H1 (cell line): Measurements from ENCODE around the gene EPB41L1. TPM values are rescaled to one million over a fixed set of nuclear protein-coding genes. Genes with fewer than 3 reads are reported as not detected.

ENCODE experiments used
- CTCF ChIA-PET: fragments of 300-600 bp; sonication (Branson Sonifier 250); formaldehyde crosslinking; loops from one replicate; lab custom pipeline; 2021; ENCODE audit not compliant: partially characterized antibody; lab: Charles Lee
- POLR2A ChIA-PET: fragments of 300-600 bp; sonication (Branson Sonifier 250); formaldehyde crosslinking; loops from one replicate; lab custom pipeline; 2021; ENCODE audit warnings: inconsistent platforms; ENCODE audit not compliant: partially characterized antibody; lab: Charles Lee
- DNase-seq, 2 experiments: peaks; one replicate each; pipeline versions ENCODE4 v3.0.0 to v3.0.0-alpha.2; 2010 to 2022; ENCODE audit warnings: low spot score in 2 of 2, low read depth in 1 of 2, mixed read lengths in 1 of 2
- FAIRE-seq: peaks from 2 replicates; lab custom pipeline; 2011; peaks lifted over from hg19 to GRCh38; lab: Jason Lieb, UNC
- H2AFZ ChIP-seq: 2 replicates; pipeline ENCODE4 v1.8.1; 2012; ENCODE audit warnings: low read length, inconsistent platforms
- H2AK5ac ChIP-seq: 2 replicates; pipeline ENCODE4 v1.6.1; 2013; ENCODE audit warnings: low read depth, low read length
- H2BK120ac ChIP-seq: replicated peaks from 2 replicates; pipeline ENCODE3; 2013; ENCODE audit warnings: low read depth, low read length, inconsistent platforms
- H2BK12ac ChIP-seq: 2 replicates; pipeline ENCODE4 v1.6.1; 2013; ENCODE audit warnings: low read depth, low read length
- H2BK15ac ChIP-seq: 2 replicates; pipeline ENCODE4 v1.6.1; 2013; ENCODE audit warnings: low read length
- H2BK20ac ChIP-seq: 2 replicates; pipeline ENCODE4 v1.6.1; 2013; ENCODE audit warnings: low read length
- H2BK5ac ChIP-seq: 2 replicates; pipeline ENCODE4 v1.6.1; 2013; ENCODE audit warnings: low read depth, low read length
- H3K14ac ChIP-seq: 2 replicates; pipeline ENCODE4 v1.6.1; 2013; ENCODE audit warnings: inconsistent platforms; ENCODE audit not compliant: insufficient read length
- H3K18ac ChIP-seq: 2 replicates; pipeline ENCODE4 v1.6.1; 2013; ENCODE audit warnings: low read length; ENCODE audit errors: extremely low read depth
- H3K23ac ChIP-seq: 2 replicates; pipeline ENCODE4 v1.6.1; 2013; ENCODE audit warnings: inconsistent platforms; ENCODE audit not compliant: insufficient read length
- H3K23me2 ChIP-seq: 2 replicates; pipeline ENCODE4 v1.6.1; 2013; ENCODE audit warnings: low read depth, low read length
- H3K27ac ChIP-seq: 2 replicates; pipeline ENCODE4 v1.6.1; 2011; ENCODE audit warnings: low read depth, low read length, inconsistent platforms
- H3K27me3 ChIP-seq, 4 experiments: replicated peaks in 1 of 4; 1 replicate in 1 of 4; 2 replicates in 3 of 4; pipeline versions ENCODE4 v1.6.1 to v1.8.1; 2011 to 2013; ENCODE audit warnings: low read length in 3 of 4, mild to moderate bottlenecking in 3 of 4, inconsistent platforms in 2 of 4, mixed read lengths in 2 of 4, moderate library complexity in 1 of 4; ENCODE audit not compliant: control insufficient read depth in 3 of 4, insufficient read depth in 3 of 4; ENCODE audit errors: extremely low read depth in 1 of 4
- H3K36me3 ChIP-seq, 4 experiments: 2 replicates each; pipeline versions ENCODE4 v1.6.1 to v1.8.1; 2011 to 2013; ENCODE audit warnings: mild to moderate bottlenecking in 4 of 4, low read length in 3 of 4, moderate library complexity in 2 of 4, control low read depth in 1 of 4, inconsistent platforms in 1 of 4; ENCODE audit not compliant: insufficient read depth in 4 of 4, control insufficient read depth in 2 of 4
- H3K4ac ChIP-seq: replicated peaks from 2 replicates; pipeline ENCODE3; 2013; ENCODE audit warnings: low read length, low read depth, mixed read lengths, inconsistent platforms; ENCODE audit not compliant: insufficient read length
- H3K4me1 ChIP-seq, 4 experiments: replicated peaks in 1 of 4; 1 replicate in 1 of 4; 2 replicates in 3 of 4; pipeline versions ENCODE4 v1.6.1 to v1.8.1; 2011 to 2013; ENCODE audit warnings: low read length in 3 of 4, inconsistent platforms in 2 of 4, mixed read lengths in 1 of 4; ENCODE audit not compliant: insufficient read depth in 4 of 4, control insufficient read depth in 3 of 4
- H3K4me2 ChIP-seq, 2 experiments: 2 replicates each; pipeline versions ENCODE4 v1.6.1 to v1.8.1; 2011 to 2013; ENCODE audit warnings: low read depth in 2 of 2, low read length in 2 of 2, control low read depth in 1 of 2, inconsistent platforms in 1 of 2, mild to moderate bottlenecking in 1 of 2; ENCODE audit not compliant: insufficient read depth in 1 of 2
- H3K4me3 ChIP-seq, 4 experiments: fragments of 200-600, 300-600 bp in 1 of 4; sonication (generic), shearing (Covaris generic), sonication (Bioruptor Twin) in 1 of 4; 2 replicates each; pipeline versions ENCODE4 v1.5.1 to v1.8.1; 2011 to 2016; ENCODE audit warnings: low read length in 4 of 4, low read depth in 3 of 4, control low read depth in 2 of 4, inconsistent platforms in 2 of 4, mild to moderate bottlenecking in 2 of 4, mixed read lengths in 1 of 4, moderate library complexity in 1 of 4; ENCODE audit not compliant: insufficient read depth in 2 of 4; ENCODE audit errors: extremely low read depth in 1 of 4
- H3K56ac ChIP-seq: replicated peaks from 2 replicates; pipeline ENCODE3; 2013; ENCODE audit warnings: low read depth, mild to moderate bottlenecking, mixed read lengths, low read length, inconsistent platforms; ENCODE audit not compliant: insufficient read length
- H3K79me1 ChIP-seq: 2 replicates; pipeline ENCODE4 v1.6.1; 2013; ENCODE audit warnings: low read depth, low read length, control low read depth
- H3K79me2 ChIP-seq, 2 experiments: 2 replicates each; pipeline versions ENCODE4 v1.6.1 to v1.8.1; 2012 to 2013; ENCODE audit warnings: low read length in 2 of 2, mild to moderate bottlenecking in 2 of 2, inconsistent platforms in 1 of 2; ENCODE audit not compliant: insufficient read depth in 2 of 2, control insufficient read depth in 1 of 2
- H3K9ac ChIP-seq, 4 experiments: replicated peaks in 1 of 4; 1 replicate in 1 of 4; 2 replicates in 3 of 4; pipeline versions ENCODE4 v1.6.1 to v1.8.1; 2011 to 2013; ENCODE audit warnings: low read depth in 3 of 4, low read length in 3 of 4, control low read depth in 2 of 4, mild to moderate bottlenecking in 2 of 4, moderate library complexity in 2 of 4, inconsistent platforms in 1 of 4; ENCODE audit errors: extremely low read depth in 1 of 4
- H3K9me3 ChIP-seq, 2 experiments: 2 replicates each; pipeline versions ENCODE4 v1.6.1 to v1.8.1; 2012 to 2013; ENCODE audit warnings: mild to moderate bottlenecking in 2 of 2, moderate library complexity in 2 of 2, control low read depth in 1 of 2, inconsistent platforms in 1 of 2, low read depth in 1 of 2, low read length in 1 of 2, mixed read lengths in 1 of 2; ENCODE audit not compliant: insufficient read depth in 2 of 2
- H4K20me1 ChIP-seq, 2 experiments: replicated peaks in 1 of 2; 2 replicates each; pipeline versions ENCODE3 to v1.8.1; 2011 to 2013; ENCODE audit warnings: inconsistent platforms in 2 of 2, low read length in 2 of 2, mild to moderate bottlenecking in 1 of 2; ENCODE audit not compliant: insufficient read depth in 2 of 2, control insufficient read depth in 1 of 2
- H4K5ac ChIP-seq: 2 replicates; pipeline ENCODE4 v1.6.1; 2013; ENCODE audit warnings: low read length, low read depth, mixed read lengths, inconsistent platforms; ENCODE audit not compliant: insufficient read length
- H4K8ac ChIP-seq: 2 replicates; pipeline ENCODE4 v1.8.0; 2013; ENCODE audit warnings: mild to moderate bottlenecking, moderate library complexity, low read length, inconsistent platforms; ENCODE audit not compliant: insufficient read depth; ENCODE audit errors: extremely low read depth
- H4K91ac ChIP-seq: replicated peaks from 2 replicates; pipeline ENCODE3; 2013; ENCODE audit warnings: low read length, mixed read lengths, inconsistent platforms; ENCODE audit not compliant: insufficient read length
- CTCF ChIP-seq, 3 experiments: IDR thresholded peaks; 1 replicate in 2 of 3; 2 replicates in 1 of 3; pipeline versions ENCODE4 v1.5.1 to v1.6.1; 2011; ENCODE audit warnings: low read length in 3 of 3, mild to moderate bottlenecking in 3 of 3, inconsistent platforms in 2 of 3, low read depth in 1 of 3, moderate library complexity in 1 of 3; ENCODE audit not compliant: insufficient read depth in 1 of 3; ENCODE audit errors: control extremely low read depth in 1 of 3
- EGR1 ChIP-seq: IDR thresholded peaks from 2 replicates; pipeline ENCODE4 v1.6.1; 2011; ENCODE audit warnings: low read depth, low read length, borderline replicate concordance
- HDAC6 ChIP-seq: IDR thresholded peaks from one replicate; pipeline ENCODE4 v1.7.1; 2012; ENCODE audit warnings: low read depth, mild to moderate bottlenecking, inconsistent platforms, low read length, moderate library complexity
- POU5F1 ChIP-seq: IDR thresholded peaks from 2 replicates; pipeline ENCODE4 v1.6.1; 2011; ENCODE audit warnings: low read depth, mild to moderate bottlenecking, low read length, moderate library complexity
- RAD21 ChIP-seq, 2 experiments: IDR thresholded peaks in 1 of 2; conservative IDR thresholded peaks in 1 of 2; 2 replicates each; pipeline ENCODE4 v1.6.1; 2011; ENCODE audit warnings: low read depth in 2 of 2, low read length in 2 of 2, improper control_type of control experiment in 1 of 2, inconsistent platforms in 1 of 2, mild to moderate bottlenecking in 1 of 2, moderate library complexity in 1 of 2
- RBBP5 ChIP-seq: IDR thresholded peaks from 2 replicates; pipeline ENCODE4 v1.7.1; 2012; ENCODE audit warnings: low read depth, mild to moderate bottlenecking, inconsistent platforms, low read length, moderate library complexity, borderline replicate concordance
- RNF2 ChIP-seq: fragments of 200-900, 300-1000 bp; sonication (generic); IDR thresholded peaks from 2 replicates; pipeline ENCODE4 v1.7.1; 2016; ENCODE audit warnings: borderline replicate concordance, low read depth, mild to moderate bottlenecking, antibody characterized with exemption, low read length; ENCODE audit not compliant: poor library complexity, severe bottlenecking; ENCODE audit errors: missing control alignments
- SIN3A ChIP-seq, 2 experiments: IDR thresholded peaks in 1 of 2; conservative IDR thresholded peaks in 1 of 2; 2 replicates each; pipeline ENCODE4 v1.6.1; 2011 to 2012; ENCODE audit warnings: low read length in 2 of 2, improper control_type of control experiment in 1 of 2, low read depth in 1 of 2, mild to moderate bottlenecking in 1 of 2
- SP4 ChIP-seq: IDR thresholded peaks from 2 replicates; pipeline ENCODE4 v1.6.1; 2012; ENCODE audit warnings: low read length, inconsistent platforms
- WGBS, 2 experiments: shearing (Covaris generic) in 1 of 2; methylation state at CpG; one replicate each; pipeline versions ENCODE4 v1.1.6 to v1.1.7; 2013 to 2015; ENCODE audit warnings: low lambda C conversion rate in 2 of 2, mixed read lengths in 2 of 2, inconsistent platforms in 1 of 2, low coverage in 1 of 2, missing lambda C conversion rate in 1 of 2; ENCODE audit not compliant: insufficient replicate concordance in 2 of 2, insufficient coverage in 1 of 2, insufficient read length in 1 of 2; ENCODE audit errors: extremely low coverage in 1 of 2, missing lambda C conversion rate in 1 of 2; 5-methylcytosine and 5-hydroxymethylcytosine counted together
- polyA plus RNA-seq, 7 experiments: library from polyadenylated mRNA; depleted of rRNA in 3 of 7; stranded (reverse) in 5 of 7; unstranded in 2 of 7; fragments of >200 nt in 5 of 7; fragments of 200-250 nt in 2 of 7; gene quantifications; 1 replicate in 5 of 7; 2 replicates in 1 of 7; 4 replicates in 1 of 7; pipeline versions ENCODE4 v1.2.1 to v1.2.3, GENCODE V29; 2011 to 2013; ENCODE audit warnings: missing spikeins in 2 of 7, mixed read lengths in 2 of 7
- total RNA-seq: library from RNA; stranded (reverse); fragmentation: NEBNext Ultra II Directional; extraction: Animal tissue kit (Norgen Biotek cat#: 25700); gene quantifications from 2 replicates; pipeline ENCODE4 v1.2.1, GENCODE V29; 2021

EPB41L1 gene
- total and polyA plus RNA-seq, 2 of the 8 experiments (the other 6 are each of a cell fraction or from before 2014, with no cell fraction given): 14.8 to 36.0 TPM

GRCh38 chr20:36181934-36182603, 27.5 kb downstream of the EPB41L1 start:
- no peaks in the 10 kb centered on the region; a peak in 1 of 7 replicates for H3K27me3 ChIP-seq
- TF ChIP-seq HDAC6 (no peak), RAD21 (IDR thresholded peaks at IDR 0.05 in 1 of 2, conservative IDR thresholded peaks at IDR 0.05 in 1 of 2; ENCODE audit: low read depth in 2 of 2, low read length in 2 of 2) (no peak), POU5F1 (no peak), SP4 (no peak), CTCF (IDR thresholded peaks at IDR 0.05; ENCODE audit: control extremely low read depth in 1 of 3, insufficient read depth in 1 of 3, low read depth in 1 of 3, low read length in 3 of 3) (no peak), EGR1 (no peak), RNF2 (no peak), RBBP5 (no peak), SIN3A (conservative IDR thresholded peaks at IDR 0.05 in 1 of 2, IDR thresholded peaks at IDR 0.05 in 1 of 2; ENCODE audit: low read depth in 1 of 2, low read length in 2 of 2) (no peak)

More at GRCh38 chr20:36181934-36182603, 27.5 kb downstream of the EPB41L1 start:
- H3K79me1 ChIP-seq: peaks cover 2% of the 10 kb centered on the region; the same call in 1 of the 2 replicates
- H2BK15ac ChIP-seq: no peak overlapping the region
- H3K23ac ChIP-seq: no peak overlapping the region
- H2AK5ac ChIP-seq: no peak overlapping the region
- H4K8ac ChIP-seq: no peak overlapping the region; the same call in 1 of the 2 replicates
- H3K23me2 ChIP-seq: no peaks in the 10 kb centered on the region
- H3K18ac ChIP-seq: no peak overlapping the region
- no peaks in the 10 kb centered on the region; a peak in 2 of 8 replicates for H3K36me3 ChIP-seq
- no peak overlapping the region for H3K56ac ChIP-seq
- no peak overlapping the region for H2AFZ ChIP-seq
- no peaks in the 10 kb centered on the region for H3K79me2 ChIP-seq
- POLR2A ChIA-PET: no interaction called here
- DNase-seq: no peak
- H3K4me2 ChIP-seq: no peak overlapping the region
- no peaks in the 10 kb centered on the region for H3K9me3 ChIP-seq
- no peak overlapping the region for H2BK12ac ChIP-seq
- no peak overlapping the region; a peak in 1 of 7 replicates for H3K9ac ChIP-seq
- no peak overlapping the region for H2BK120ac ChIP-seq
- CTCF ChIA-PET: interaction anchor here (0.7 to 1.5 kb wide), 2 partner anchors 23 to 608 kb away, joined by 3 read pairs; no protein-coding TSS in a partner anchor
- no peak overlapping the region; the same call in 1 of the 2 replicates for H2BK5ac ChIP-seq
- H4K5ac ChIP-seq: no peak overlapping the region
- peaks cover 2 to 7% of the 10 kb centered on the region in 2 experiments for H4K20me1 ChIP-seq
- H2BK20ac ChIP-seq: no peak overlapping the region
- 91% methylated on average over 8 of the region's 8 CpGs; no CpG with 5 or more reads in 1 of the 2 experiments for WGBS, 2 experiments
- no peak overlapping the region for H3K27ac ChIP-seq
- no peaks in the 10 kb centered on the region for H3K4me1 ChIP-seq
- no peak for FAIRE-seq
- H4K91ac ChIP-seq: no peak overlapping the region
- no peak overlapping the region for H3K4ac ChIP-seq
- H3K14ac ChIP-seq: no peak overlapping the region
- H3K4me3 ChIP-seq: no peak overlapping the region
